Cardiac muscle cell (in vitro differentiated cells and primary cell): ENCODE results near the gene FGF1. TPM values are rescaled to one million over a fixed set of nuclear protein-coding genes. Genes with fewer than 3 reads are reported as not detected.

Source experiments
- DNase-seq, 2 donors: peaks; one replicate each; pipeline versions ENCODE4 v3.0.0 to v3.0.0-alpha.2; 2010 to 2017; ENCODE audit warnings: low read depth in 1 of 2, low spot score in 1 of 2
- H3K27ac ChIP-seq: fragments of 200-600 bp; sonication (generic); 2 replicates; pipeline ENCODE4 v1.5.1; 2016
- H3K27me3 ChIP-seq: fragments of 200-600 bp; sonication (generic); 2 replicates; pipeline ENCODE4 v1.6.0; 2016; ENCODE audit warnings: control low read depth
- H3K36me3 ChIP-seq: fragments of 200-600 bp; sonication (generic); 2 replicates; pipeline ENCODE4 v1.5.1; 2016; ENCODE audit warnings: control low read depth
- H3K4me1 ChIP-seq: fragments of 200-600 bp; sonication (generic); 2 replicates; pipeline ENCODE4 v1.8.1; 2017; ENCODE audit warnings: low read depth, mild to moderate bottlenecking, mixed run types
- H3K4me3 ChIP-seq: fragments of 200-600 bp; sonication (generic); 2 replicates; pipeline ENCODE4 v1.5.1; 2016; ENCODE audit warnings: mild to moderate bottlenecking
- H3K9me3 ChIP-seq: fragments of 200-600 bp; sonication (generic); 2 replicates; pipeline ENCODE4 v1.5.1; 2017; ENCODE audit warnings: low read depth, mild to moderate bottlenecking, control low read depth
- polyA plus RNA-seq: library from polyadenylated mRNA; unstranded; fragments of >200 nt; fragmentation: Nextera tagmentation; extraction: Ambion mirVana; gene quantifications from 2 replicates; pipeline ENCODE4 v1.2.1, GENCODE V29; 2016
- total RNA-seq: library from RNA; depleted of rRNA; stranded (reverse); fragments of >200 nt; gene quantifications from 2 replicates; pipeline ENCODE4 v1.2.3, GENCODE V29; 2016
- TF ChIP-seq, protein P1 (sequence below): IDR thresholded peaks from 2 replicates; pipeline ENCODE4 v1.5.1; 2012; ENCODE audit warnings: low read depth, mild to moderate bottlenecking, low read length

The FGF1 gene
- total and polyA plus RNA-seq, 2 experiments from 2014 or later = not detected

DNA sequence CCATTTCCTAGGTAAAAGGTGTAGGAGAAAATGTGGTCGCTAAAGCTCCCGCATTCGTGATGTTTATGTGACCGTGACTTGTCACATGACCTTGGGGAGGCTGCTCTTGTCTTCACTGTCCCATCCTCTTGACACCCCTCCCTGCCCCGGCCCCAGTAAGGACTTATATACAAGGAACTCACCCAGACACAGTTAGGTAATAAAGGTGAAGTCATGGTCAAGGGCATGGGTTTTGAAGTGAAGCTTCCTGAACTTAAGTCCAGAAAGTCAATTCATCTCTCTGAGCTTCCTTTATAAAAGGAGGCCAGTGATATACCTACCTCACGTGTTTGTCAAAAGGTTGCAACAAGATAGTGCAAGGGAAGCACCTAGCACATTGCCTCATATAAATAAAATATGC is 17.6 kb downstream of the FGF1 start:
- H3K4me3 ChIP-seq = no peak overlapping the region

DNA sequence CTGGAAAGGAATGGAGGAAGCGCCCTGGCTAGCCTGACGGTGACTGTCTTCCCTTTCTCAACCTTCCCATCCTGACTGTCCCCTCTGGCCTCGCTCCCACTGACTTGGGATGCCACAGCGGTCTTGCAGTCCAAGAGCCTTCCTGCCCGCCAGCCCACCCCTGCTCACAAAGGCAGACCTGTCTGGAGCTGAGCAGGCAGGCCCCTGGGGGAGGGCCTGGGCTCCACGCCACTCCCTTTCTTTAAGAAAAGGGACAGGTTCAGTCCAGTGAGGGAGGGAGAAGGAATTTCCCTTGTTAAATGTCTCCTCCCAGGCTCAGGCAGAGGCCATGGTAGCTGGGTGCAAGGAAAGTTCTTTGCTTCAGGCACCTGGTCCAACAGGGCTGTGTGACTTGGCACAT is 18.1 kb downstream of the FGF1 start:
- H3K36me3 ChIP-seq = no peaks in the 10 kb centered on the region
- no peak for DNase-seq
- H3K4me3 ChIP-seq = no peak overlapping the region
- no peaks in the 10 kb centered on the region for H3K9me3 ChIP-seq
- TF ChIP-seq, protein P1, sequence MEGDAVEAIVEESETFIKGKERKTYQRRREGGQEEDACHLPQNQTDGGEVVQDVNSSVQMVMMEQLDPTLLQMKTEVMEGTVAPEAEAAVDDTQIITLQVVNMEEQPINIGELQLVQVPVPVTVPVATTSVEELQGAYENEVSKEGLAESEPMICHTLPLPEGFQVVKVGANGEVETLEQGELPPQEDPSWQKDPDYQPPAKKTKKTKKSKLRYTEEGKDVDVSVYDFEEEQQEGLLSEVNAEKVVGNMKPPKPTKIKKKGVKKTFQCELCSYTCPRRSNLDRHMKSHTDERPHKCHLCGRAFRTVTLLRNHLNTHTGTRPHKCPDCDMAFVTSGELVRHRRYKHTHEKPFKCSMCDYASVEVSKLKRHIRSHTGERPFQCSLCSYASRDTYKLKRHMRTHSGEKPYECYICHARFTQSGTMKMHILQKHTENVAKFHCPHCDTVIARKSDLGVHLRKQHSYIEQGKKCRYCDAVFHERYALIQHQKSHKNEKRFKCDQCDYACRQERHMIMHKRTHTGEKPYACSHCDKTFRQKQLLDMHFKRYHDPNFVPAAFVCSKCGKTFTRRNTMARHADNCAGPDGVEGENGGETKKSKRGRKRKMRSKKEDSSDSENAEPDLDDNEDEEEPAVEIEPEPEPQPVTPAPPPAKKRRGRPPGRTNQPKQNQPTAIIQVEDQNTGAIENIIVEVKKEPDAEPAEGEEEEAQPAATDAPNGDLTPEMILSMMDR = no peak
- H3K4me1 ChIP-seq = no peaks in the 10 kb centered on the region
- no peaks in the 10 kb centered on the region for H3K27me3 ChIP-seq
- H3K27ac ChIP-seq = no peak overlapping the region

More for the DNA sequence above, 17.6 kb downstream of the FGF1 start:
- TF ChIP-seq, protein P1 = no peak
- H3K4me1 ChIP-seq = no peaks in the 10 kb centered on the region
- no peak overlapping the region for H3K27ac ChIP-seq
- H3K36me3 ChIP-seq = no peaks in the 10 kb centered on the region
- no peaks in the 10 kb centered on the region for H3K27me3 ChIP-seq
- no peaks in the 10 kb centered on the region for H3K9me3 ChIP-seq
- DNase-seq = no peak

DNA sequence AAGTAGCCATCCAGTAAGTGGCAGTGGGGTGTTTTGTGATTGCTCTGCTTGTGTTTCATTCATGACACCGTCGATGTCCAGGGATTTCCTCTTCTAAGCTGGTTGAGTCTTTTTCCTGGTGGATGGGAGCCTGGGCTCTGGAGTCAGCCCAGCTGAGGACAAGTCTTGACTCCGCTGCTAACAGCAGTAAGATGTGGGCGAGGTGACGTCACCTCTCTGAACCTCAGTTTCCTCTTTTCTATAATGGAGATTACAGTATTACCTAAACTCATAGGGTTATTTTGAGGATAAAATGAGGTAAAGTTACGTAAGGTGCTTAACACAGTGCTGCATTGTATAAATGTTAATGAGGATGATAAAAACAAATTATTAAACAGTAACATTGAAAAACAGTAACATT is 21.3 kb downstream of the FGF1 start:
- Histone ChIP-seq H3K4me3 (no peak overlapping the region), H3K27ac (no peak overlapping the region), H3K27me3 (no peaks in the 10 kb centered on the region), H3K36me3 (no peaks in the 10 kb centered on the region), H3K9me3 (no peaks in the 10 kb centered on the region), H3K4me1 (no peaks in the 10 kb centered on the region)
- TF ChIP-seq, protein P1 = no peak
- no peak for DNase-seq

DNA sequence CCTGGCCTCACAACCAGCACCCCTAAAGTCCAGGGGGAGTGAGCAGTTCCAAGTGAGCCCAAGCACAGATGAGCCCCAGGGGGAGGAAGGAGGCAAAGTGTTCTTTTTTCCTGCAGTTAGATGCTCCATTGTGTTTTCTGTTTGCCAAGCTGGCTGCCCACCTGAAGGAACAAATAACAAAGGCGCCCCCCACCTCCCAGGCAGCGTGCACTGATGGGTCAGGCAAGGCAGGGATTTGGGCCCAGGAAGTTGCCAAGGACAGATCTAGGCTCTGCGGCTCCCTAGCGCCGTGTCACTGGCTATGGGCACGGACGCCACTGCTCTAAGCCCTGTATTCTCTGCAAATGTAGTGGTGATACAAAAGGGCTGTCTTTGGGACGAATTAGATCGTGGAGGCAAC is 21.8 kb downstream of the FGF1 start:
- Histone ChIP-seq H3K4me3 (no peak overlapping the region), H3K36me3 (no peaks in the 10 kb centered on the region), H3K27ac (no peak overlapping the region), H3K9me3 (no peaks in the 10 kb centered on the region), H3K27me3 (no peaks in the 10 kb centered on the region), H3K4me1 (peaks cover 3% of the 10 kb centered on the region)
- DNase-seq = no peak
- TF ChIP-seq, protein P1 = no peak

DNA sequence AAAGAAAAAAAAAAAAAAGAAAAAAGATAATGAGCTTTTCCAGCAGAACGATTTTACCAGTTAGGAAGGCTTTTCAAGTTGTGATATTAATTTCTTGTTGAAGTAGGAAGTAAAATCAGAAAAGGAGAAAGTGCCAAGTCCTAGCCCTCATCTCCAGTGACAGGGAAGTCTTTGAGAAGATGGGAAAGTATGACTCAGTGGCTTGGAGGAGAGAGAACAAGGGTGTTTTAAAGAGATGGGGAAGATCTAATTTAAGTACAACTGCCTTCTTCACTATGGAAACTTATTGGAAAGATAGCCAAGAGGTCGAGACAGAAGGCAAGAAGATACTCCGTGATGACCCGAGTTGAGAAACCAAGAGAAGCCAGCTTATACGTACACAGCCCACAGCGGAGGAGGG is 22.6 kb downstream of the FGF1 start:
- H3K27me3 ChIP-seq = no peaks in the 10 kb centered on the region
- peak in 1 of 2 donors; percentile 25 for DNase-seq
- TF ChIP-seq, protein P1 = no peak

DNA sequence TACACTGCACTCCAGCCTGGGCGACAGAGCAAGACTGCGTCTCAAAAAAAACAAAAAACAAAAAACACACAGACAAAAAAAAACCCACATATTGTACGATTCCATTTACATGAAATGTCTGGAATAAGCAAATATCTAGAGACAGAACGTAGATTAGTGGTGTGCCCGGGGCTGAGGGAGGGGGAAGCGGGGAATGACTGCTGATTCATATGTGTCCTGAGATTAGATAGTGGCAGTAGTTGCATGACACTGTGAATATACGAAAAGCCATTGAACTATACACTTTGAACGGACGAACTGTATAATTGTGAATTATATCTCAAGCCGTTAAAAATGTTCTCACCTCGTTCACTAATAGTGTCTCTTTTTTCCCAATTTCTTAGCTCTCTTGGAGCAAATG is 23.9 kb downstream of the FGF1 start:
- Histone ChIP-seq H3K27me3 (no peaks in the 10 kb centered on the region), H3K9me3 (no peaks in the 10 kb centered on the region), H3K4me3 (no peak overlapping the region), H3K27ac (no peak overlapping the region), H3K36me3 (no peaks in the 10 kb centered on the region), H3K4me1 (peaks cover 3% of the 10 kb centered on the region)
- DNase-seq = no peak
- TF ChIP-seq, protein P1 = no peak

More for the DNA sequence above, 22.6 kb downstream of the FGF1 start:
- H3K36me3 ChIP-seq = no peaks in the 10 kb centered on the region
- H3K27ac ChIP-seq = no peak overlapping the region
- H3K4me1 ChIP-seq = peaks cover 3% of the 10 kb centered on the region
- no peak overlapping the region for H3K4me3 ChIP-seq
- no peaks in the 10 kb centered on the region for H3K9me3 ChIP-seq
